ENCODE results near the gene DMWD. TPM values are rescaled to one million over a fixed set of nuclear protein-coding genes. Genes with fewer than 3 reads are reported as not detected.

The DMWD gene
- total RNA-seq, 1 experiment from 2014 or later: 76.9 TPM

DNA sequence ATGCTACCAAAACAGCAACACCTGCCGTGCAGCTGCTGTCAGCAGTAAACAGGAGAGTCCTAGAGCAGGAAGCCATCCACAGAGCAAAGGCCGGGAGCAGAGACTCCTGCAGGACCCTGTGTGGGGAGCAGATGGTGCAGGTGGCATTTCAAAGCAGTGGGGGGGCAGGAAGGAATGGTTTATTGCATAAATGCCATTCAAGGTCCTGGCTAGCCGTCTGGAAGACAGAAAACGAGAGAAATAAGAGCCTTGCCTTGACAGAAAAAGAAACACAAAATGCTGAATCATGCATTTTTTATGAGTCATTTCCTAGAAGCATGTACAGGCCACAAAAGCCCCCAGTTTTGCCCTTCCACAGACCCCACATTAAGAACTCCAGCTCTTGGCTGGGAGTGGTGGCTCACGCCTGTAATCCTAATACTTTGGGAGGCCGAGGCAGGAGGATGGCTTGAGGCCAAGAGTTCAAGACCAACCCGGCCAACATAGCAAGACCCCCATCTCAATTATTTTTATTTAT is 17.1 kb upstream of the DMWD start:
- Mint-ChIP-seq H3K9me3 (ENCODE audit: low read depth, unreplicated experiment) (no peaks in the 10 kb centered on the region), H3K4me3 (ENCODE audit: low read depth, unreplicated experiment) (no peak overlapping the region), H3K36me3 (ENCODE audit: insufficient read depth, unreplicated experiment) (peaks cover 31% of the 10 kb centered on the region), H3K4me1 (ENCODE audit: low read depth, unreplicated experiment) (peaks cover 16% of the 10 kb centered on the region), H3K27me3 (ENCODE audit: unreplicated experiment) (peaks cover 16% of the 10 kb centered on the region), H3K27ac (ENCODE audit: unreplicated experiment) (peak overlapping the region; percentile 15)
- CTCF ChIA-PET: interaction anchor here (0.7 kb wide), 1 partner anchor 132 kb away, joined by 6 read pairs; no protein-coding TSS in a partner anchor
- intact Hi-C loops (cut with micrococcal nuclease; ENCODE audit: unreplicated experiment): no loop called here
- no TSS peak for BruUV-seq (replicated peaks)
- no peak for DNase-seq
- TF ChIP-seq, protein P1, sequence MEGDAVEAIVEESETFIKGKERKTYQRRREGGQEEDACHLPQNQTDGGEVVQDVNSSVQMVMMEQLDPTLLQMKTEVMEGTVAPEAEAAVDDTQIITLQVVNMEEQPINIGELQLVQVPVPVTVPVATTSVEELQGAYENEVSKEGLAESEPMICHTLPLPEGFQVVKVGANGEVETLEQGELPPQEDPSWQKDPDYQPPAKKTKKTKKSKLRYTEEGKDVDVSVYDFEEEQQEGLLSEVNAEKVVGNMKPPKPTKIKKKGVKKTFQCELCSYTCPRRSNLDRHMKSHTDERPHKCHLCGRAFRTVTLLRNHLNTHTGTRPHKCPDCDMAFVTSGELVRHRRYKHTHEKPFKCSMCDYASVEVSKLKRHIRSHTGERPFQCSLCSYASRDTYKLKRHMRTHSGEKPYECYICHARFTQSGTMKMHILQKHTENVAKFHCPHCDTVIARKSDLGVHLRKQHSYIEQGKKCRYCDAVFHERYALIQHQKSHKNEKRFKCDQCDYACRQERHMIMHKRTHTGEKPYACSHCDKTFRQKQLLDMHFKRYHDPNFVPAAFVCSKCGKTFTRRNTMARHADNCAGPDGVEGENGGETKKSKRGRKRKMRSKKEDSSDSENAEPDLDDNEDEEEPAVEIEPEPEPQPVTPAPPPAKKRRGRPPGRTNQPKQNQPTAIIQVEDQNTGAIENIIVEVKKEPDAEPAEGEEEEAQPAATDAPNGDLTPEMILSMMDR (IDR thresholded peaks at IDR 0.05; ENCODE audit: unreplicated experiment): no peak

DNA sequence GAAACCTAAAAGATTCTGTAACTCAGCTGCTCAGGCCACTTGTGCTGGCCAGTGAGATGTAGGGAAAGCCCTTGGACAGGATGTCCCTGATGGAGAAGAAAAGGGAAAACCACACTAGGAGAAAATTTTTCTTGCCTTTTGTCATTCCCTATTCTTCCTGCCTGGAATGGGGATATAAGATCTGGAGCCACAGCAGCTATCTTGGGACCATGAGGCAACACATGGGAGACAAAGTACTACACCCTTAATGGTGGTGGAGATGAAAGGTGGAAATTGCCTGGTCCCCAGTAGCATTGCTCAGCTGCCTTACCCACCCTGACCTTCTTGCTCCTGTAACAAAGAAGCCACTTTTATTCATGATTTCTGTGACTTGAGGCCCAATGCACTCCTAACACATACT is 13.1 kb upstream of the DMWD start:
- H3K27me3 Mint-ChIP-seq (ENCODE audit: unreplicated experiment): peaks cover 16% of the 10 kb centered on the region
- CTCF ChIA-PET: interaction anchor here (0.6 to 1.1 kb wide), 2 partner anchors 13 to 823 kb away, joined by 3 to 8 read pairs; partner anchors contain the start of gene DMWD
- intact Hi-C loops (cut with micrococcal nuclease; ENCODE audit: unreplicated experiment): no loop called here
- H3K9me3 Mint-ChIP-seq (ENCODE audit: low read depth, unreplicated experiment): no peaks in the 10 kb centered on the region
- no peak for DNase-seq
- peaks cover 8% of the 10 kb centered on the region for H3K36me3 Mint-ChIP-seq (ENCODE audit: insufficient read depth, unreplicated experiment)
- H3K27ac Mint-ChIP-seq (ENCODE audit: unreplicated experiment): no peak overlapping the region
- BruUV-seq (replicated peaks): no TSS peak
- H3K4me1 Mint-ChIP-seq (ENCODE audit: low read depth, unreplicated experiment): peaks cover 14% of the 10 kb centered on the region
- H3K4me3 Mint-ChIP-seq (ENCODE audit: low read depth, unreplicated experiment): no peak overlapping the region
- TF ChIP-seq, protein P1 (IDR thresholded peaks at IDR 0.05; ENCODE audit: unreplicated experiment): no peak

DNA sequence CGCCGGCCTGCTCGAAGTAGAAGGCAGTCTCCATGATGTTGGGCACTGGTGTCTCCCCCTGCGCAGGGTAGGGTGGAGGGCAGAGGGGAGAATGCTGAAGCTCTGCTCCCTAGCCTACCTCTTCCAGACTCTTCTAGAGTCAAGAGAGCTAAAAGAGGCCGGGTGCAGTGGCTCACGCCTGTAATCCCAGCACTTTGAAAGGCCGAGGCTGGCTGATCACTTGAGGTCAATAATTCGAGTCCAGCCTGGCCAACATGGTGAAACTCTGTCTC is 12.2 kb upstream of the DMWD start:
- Mint-ChIP-seq H3K27me3 (ENCODE audit: unreplicated experiment) (peaks cover 16% of the 10 kb centered on the region), H3K4me3 (ENCODE audit: low read depth, unreplicated experiment) (no peak overlapping the region), H3K36me3 (ENCODE audit: insufficient read depth, unreplicated experiment) (peaks cover 4% of the 10 kb centered on the region), H3K27ac (ENCODE audit: unreplicated experiment) (no peak overlapping the region), H3K4me1 (ENCODE audit: low read depth, unreplicated experiment) (peaks cover 8% of the 10 kb centered on the region), H3K9me3 (ENCODE audit: low read depth, unreplicated experiment) (no peaks in the 10 kb centered on the region)
- CTCF ChIA-PET: interaction anchor here (0.9 to 1.6 kb wide), 2 partner anchors 12 kb away, joined by 3 to 5 read pairs; partner anchors contain the start of gene DMWD
- TF ChIP-seq, protein P1 (IDR thresholded peaks at IDR 0.05; ENCODE audit: unreplicated experiment): no peak
- BruUV-seq (replicated peaks): no TSS peak
- intact Hi-C loops (cut with micrococcal nuclease; ENCODE audit: unreplicated experiment): no loop called here
- DNase-seq: no peak

DNA sequence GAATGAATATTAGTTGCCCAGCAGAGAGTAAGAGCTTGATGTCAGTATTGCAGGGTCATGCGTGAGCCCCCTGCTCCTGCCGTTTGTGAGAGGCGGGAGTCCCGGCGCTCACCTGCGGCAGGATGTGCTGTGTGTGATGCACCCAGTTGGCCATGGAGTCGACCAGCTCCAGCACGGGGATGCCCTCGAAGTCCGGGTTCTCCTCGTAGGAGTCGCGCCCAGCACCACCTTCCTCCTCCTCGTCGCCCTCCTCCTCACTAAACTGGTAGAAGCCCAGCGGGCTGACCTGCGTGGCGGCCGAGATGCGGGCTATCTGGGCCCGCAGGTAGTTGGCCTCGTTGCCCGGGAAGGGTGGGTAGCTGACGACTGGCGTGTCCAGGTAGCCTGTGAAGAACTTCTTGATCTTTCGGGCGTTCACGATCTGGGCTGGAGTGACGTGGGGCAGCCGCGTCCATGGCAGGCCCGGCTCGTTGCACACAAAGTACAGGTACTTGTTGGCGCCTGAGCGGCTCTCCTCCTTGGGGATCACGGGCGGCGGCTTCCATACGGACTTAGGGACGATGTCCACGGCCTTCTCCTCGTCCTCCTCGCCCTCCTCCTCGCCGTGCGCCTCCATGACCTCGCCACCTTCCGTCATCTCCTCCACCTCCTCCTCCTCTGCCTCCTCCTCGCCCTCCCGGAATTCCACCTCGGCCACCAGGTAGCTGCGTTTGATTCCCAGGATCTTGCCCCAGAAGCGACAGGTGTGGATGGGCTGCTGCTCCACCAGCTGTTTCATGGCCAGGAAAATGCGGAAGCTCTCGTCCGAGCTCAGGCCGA is 11.7 kb upstream of the DMWD start:
- TF ChIP-seq, protein P1 (IDR thresholded peaks at IDR 0.05; ENCODE audit: unreplicated experiment): no peak
- Mint-ChIP-seq H3K27me3 (ENCODE audit: unreplicated experiment) (peaks cover 16% of the 10 kb centered on the region), H3K4me3 (ENCODE audit: low read depth, unreplicated experiment) (no peak overlapping the region), H3K9me3 (ENCODE audit: low read depth, unreplicated experiment) (no peaks in the 10 kb centered on the region), H3K4me1 (ENCODE audit: low read depth, unreplicated experiment) (peaks cover 3% of the 10 kb centered on the region), H3K27ac (ENCODE audit: unreplicated experiment) (no peak overlapping the region), H3K36me3 (ENCODE audit: insufficient read depth, unreplicated experiment) (no peaks in the 10 kb centered on the region)
- no peak for DNase-seq
- intact Hi-C loops (cut with micrococcal nuclease; ENCODE audit: unreplicated experiment): no loop called here
- BruUV-seq (replicated peaks): no TSS peak
- CTCF ChIA-PET: interaction anchor here (0.9 to 1.6 kb wide), 3 partner anchors 12 to 60 kb away, joined by 3 to 5 read pairs (median 4); partner anchors contain the start of genes DMWD and FOXA3

Data from Calu3 (cell line).